Heart left ventricle (tissue), 13 donors: ENCODE results near the gene LGR6.

Source experiments
- POLR2A ChIP-seq, 2 donors: fragments of 450-650 bp; IDR thresholded peaks; one replicate each; pipeline ENCODE4 v1.6.1; 2017; ENCODE audit warnings: antibody characterized with exemption in 2 of 2, mild to moderate bottlenecking in 2 of 2, moderate library complexity in 2 of 2
- TF ChIP-seq, protein P1 (sequence below), 12 donors: fragments of 200-600 bp; sonication (generic) in 4 of 12; IDR thresholded peaks; one replicate each; pipeline versions ENCODE4 v1.5.0 to v1.8.0; 2018 to 2022; ENCODE audit warnings: antibody characterized with exemption in 12 of 12, mild to moderate bottlenecking in 5 of 12
- donor health status: ischemic (EF 13 %, LVEDD 7.1; RV severe dilation, severe dysfunction).
- donor health status: DM: no; HTN: yes; CAD: no.
- donor health status: DM: no; HTN: no; CAD: no.
- donor health status: ischemic (EF 25% LVEDD 6.9; RV normal size, moderate dysfunction).
- donor health status: ischemic (EF 25% LVEDD 5.7; RV mildly dilated, moderate dysfunction).
- donor health status: ischemic (EF 35%, LVEDD 5.7; RV mildly dilated, moderate dysfunction).
- donor health status: nonischemic (EF 11% LVEDD 7.7; RV severe dilation, severe dysfunction).
- donor health status: DM: yes; HTN: yes; CAD: no.
- donor health status: PGD.
- donor health status: ischemic (EF 29% LVEDD 5.4; RV normal size, mild dysfunction).
- donor health status: nonischemic (EF 23%, LVEDD 6.1; RV moderate dilation, normal function).

DNA sequence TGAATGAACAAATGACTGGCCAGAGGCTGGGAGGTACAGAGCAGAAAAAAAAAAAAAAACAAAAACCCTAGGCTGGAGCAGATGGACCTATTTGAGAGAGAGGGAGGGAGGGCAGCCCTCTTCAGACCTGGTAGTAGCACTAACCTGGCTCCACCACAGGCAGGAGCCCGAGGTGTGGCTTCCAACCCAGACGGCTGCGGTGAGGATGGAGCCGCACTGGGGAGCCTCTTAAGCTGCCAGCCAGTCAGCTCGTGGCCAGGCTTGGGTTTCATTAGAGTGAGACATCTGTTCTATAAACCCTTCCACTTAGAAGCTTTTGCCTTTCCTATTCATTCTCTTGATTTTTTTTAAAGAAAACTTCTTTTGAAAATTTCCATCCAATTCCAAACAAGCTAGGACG lies 16.8 kb downstream of the LGR6 start:
- TF ChIP-seq, protein P1, sequence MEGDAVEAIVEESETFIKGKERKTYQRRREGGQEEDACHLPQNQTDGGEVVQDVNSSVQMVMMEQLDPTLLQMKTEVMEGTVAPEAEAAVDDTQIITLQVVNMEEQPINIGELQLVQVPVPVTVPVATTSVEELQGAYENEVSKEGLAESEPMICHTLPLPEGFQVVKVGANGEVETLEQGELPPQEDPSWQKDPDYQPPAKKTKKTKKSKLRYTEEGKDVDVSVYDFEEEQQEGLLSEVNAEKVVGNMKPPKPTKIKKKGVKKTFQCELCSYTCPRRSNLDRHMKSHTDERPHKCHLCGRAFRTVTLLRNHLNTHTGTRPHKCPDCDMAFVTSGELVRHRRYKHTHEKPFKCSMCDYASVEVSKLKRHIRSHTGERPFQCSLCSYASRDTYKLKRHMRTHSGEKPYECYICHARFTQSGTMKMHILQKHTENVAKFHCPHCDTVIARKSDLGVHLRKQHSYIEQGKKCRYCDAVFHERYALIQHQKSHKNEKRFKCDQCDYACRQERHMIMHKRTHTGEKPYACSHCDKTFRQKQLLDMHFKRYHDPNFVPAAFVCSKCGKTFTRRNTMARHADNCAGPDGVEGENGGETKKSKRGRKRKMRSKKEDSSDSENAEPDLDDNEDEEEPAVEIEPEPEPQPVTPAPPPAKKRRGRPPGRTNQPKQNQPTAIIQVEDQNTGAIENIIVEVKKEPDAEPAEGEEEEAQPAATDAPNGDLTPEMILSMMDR (IDR thresholded peaks at IDR 0.05), result no peak
- no peak for TF ChIP-seq POLR2A (IDR thresholded peaks at IDR 0.05)
